ENCODE measurements around the gene SH3D21.

GRCh38 chr1:36258960-36259344, 47.2 kb upstream of the SH3D21 start:
- TF ChIP-seq CTCF (IDR thresholded peaks at IDR 0.05) (no peak), POLR2A (IDR thresholded peaks at IDR 0.05) (no peak)
